Lower lobe of right lung (tissue), 2 donors: Measurements from ENCODE around the gene EXOSC3. TPM values are rescaled to one million over a fixed set of nuclear protein-coding genes. Genes with fewer than 3 reads are reported as not detected.

Source experiments
- ATAC-seq, 2 donors: fragments of 200-7000 bp; cut with Tn5 transposase; one replicate each; pipeline ENCODE4 v1.9.1; 2020 to 2022; ENCODE audit warnings: mild to moderate bottlenecking in 2 of 2, moderate library complexity in 2 of 2
- DNase-seq: peaks from one replicate; pipeline ENCODE4 v3.0.0-alpha.2; 2020
- H3K27ac ChIP-seq: fragments of 200-600 bp; one replicate; pipeline ENCODE4 v1.8.0; 2022
- H3K27me3 ChIP-seq: fragments of 200-600 bp; one replicate; pipeline ENCODE4 v1.8.0; 2022; ENCODE audit warnings: low read depth
- H3K36me3 ChIP-seq: fragments of 200-600 bp; one replicate; pipeline ENCODE4 v1.8.0; 2022; ENCODE audit warnings: mild to moderate bottlenecking
- H3K4me1 ChIP-seq: fragments of 200-600 bp; one replicate; pipeline ENCODE4 v1.8.0; 2022
- H3K4me3 ChIP-seq: fragments of 200-600 bp; one replicate; pipeline ENCODE4 v1.8.0; 2022; ENCODE audit warnings: mild to moderate bottlenecking
- H3K9me3 ChIP-seq: fragments of 200-600 bp; one replicate; pipeline ENCODE4 v1.8.0; 2022
- intact Hi-C: fragments of 100-400 bp; cut with DNase I; formaldehyde crosslinking; loops from one replicate; pipeline ENCODE4 v1.11.0; 2022
- total RNA-seq: library from RNA; stranded (reverse); fragmentation: NEBNext Ultra II Directional; extraction: Animal tissue kit (Norgen Biotek cat#: 25700); gene quantifications from one replicate; pipeline ENCODE4 v1.2.1, GENCODE V29; 2021
- TF ChIP-seq, protein P1 (sequence below): fragments of 200-600 bp; IDR thresholded peaks from one replicate; pipeline ENCODE4 v1.8.0; 2022; ENCODE audit warnings: antibody characterized with exemption, mild to moderate bottlenecking
- donor health status: DM: no; HTN: yes; CAD: no; lungs with severe emphysema.

The EXOSC3 gene
- total RNA-seq, 1 donor from 2014 or later, result 34.6 TPM

DNA sequence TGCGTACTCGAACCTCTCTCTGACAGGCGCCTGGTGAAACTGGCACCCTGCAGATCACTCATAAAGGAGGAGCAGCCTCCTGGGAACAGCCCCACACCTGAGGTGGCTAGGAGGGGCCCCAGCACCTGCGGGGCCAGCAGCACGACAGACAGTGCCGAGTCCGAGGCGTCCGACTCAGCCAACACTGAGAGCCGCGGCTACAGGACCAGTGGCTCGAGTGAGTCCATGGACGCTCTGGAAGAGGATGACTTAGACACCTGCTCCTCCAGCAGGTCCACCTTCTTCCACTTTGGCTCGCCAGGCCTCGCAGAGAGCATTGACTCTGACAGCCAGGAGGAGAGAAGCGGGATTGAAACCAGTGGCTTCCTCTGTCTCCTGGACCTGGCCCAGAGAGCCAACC lies 44.7 kb downstream of the EXOSC3 start:
- DNase-seq (no peak), ATAC-seq (no peak)
- Histone ChIP-seq H3K27ac (no peak overlapping the region), H3K9me3 (no peaks in the 10 kb centered on the region), H3K4me3 (no peak overlapping the region), H3K4me1 (no peaks in the 10 kb centered on the region), H3K27me3 (peaks cover 3% of the 10 kb centered on the region), H3K36me3 (no peaks in the 10 kb centered on the region)
- intact Hi-C loops, result no loop called here
- TF ChIP-seq, protein P1, sequence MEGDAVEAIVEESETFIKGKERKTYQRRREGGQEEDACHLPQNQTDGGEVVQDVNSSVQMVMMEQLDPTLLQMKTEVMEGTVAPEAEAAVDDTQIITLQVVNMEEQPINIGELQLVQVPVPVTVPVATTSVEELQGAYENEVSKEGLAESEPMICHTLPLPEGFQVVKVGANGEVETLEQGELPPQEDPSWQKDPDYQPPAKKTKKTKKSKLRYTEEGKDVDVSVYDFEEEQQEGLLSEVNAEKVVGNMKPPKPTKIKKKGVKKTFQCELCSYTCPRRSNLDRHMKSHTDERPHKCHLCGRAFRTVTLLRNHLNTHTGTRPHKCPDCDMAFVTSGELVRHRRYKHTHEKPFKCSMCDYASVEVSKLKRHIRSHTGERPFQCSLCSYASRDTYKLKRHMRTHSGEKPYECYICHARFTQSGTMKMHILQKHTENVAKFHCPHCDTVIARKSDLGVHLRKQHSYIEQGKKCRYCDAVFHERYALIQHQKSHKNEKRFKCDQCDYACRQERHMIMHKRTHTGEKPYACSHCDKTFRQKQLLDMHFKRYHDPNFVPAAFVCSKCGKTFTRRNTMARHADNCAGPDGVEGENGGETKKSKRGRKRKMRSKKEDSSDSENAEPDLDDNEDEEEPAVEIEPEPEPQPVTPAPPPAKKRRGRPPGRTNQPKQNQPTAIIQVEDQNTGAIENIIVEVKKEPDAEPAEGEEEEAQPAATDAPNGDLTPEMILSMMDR, result no peak

DNA sequence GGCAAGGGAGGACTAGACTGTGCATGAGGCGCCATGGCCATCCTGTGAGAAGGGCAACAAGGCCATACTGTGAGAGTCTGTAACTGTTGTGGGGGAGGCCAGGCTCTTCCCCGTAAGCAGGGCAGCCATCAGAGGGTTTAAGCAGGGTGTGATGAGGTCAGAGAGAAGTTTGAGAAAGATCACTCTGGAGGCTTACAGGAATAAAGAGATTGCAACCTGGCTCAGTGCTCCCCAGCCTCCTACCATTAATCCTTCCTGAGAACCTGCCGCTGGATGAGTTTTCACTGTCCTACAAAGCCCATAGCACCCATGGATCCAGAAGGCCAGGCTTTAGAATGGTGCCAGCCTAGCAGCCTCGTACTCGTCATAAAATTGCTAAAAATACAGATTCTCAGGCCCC lies 45.6 kb downstream of the EXOSC3 start:
- intact Hi-C loops, result no loop called here
- ATAC-seq (no peak), DNase-seq (no peak)
- H3K9me3 ChIP-seq, result no peaks in the 10 kb centered on the region
- H3K4me1 ChIP-seq, result no peaks in the 10 kb centered on the region
- no peaks in the 10 kb centered on the region for H3K36me3 ChIP-seq
- TF ChIP-seq, protein P1, result no peak
- H3K27me3 ChIP-seq, result peaks cover 3% of the 10 kb centered on the region
- H3K4me3 ChIP-seq, result no peak overlapping the region
- no peak overlapping the region for H3K27ac ChIP-seq

DNA sequence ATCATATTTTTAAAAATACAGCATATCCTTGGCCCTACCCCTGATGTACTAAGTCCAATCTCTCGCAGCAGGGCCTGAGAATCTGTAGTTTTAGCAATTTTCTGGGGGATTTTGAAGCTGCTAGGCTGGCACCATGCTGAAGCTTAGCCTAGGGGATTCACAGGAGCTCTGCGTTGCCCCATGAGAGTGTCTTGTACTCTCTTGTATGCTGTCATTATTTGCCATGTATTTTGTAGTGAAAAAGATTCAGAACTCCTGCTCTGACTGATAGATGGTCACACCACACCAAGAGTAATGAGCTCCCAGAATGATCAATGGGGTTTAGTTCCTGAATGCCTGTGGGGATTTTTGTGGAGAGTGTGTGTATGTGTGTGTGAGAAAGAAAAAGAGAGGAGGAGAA lies 51.9 kb downstream of the EXOSC3 start:
- Histone ChIP-seq H3K27me3 (peaks cover 16% of the 10 kb centered on the region), H3K9me3 (no peaks in the 10 kb centered on the region), H3K36me3 (no peaks in the 10 kb centered on the region), H3K4me1 (no peaks in the 10 kb centered on the region), H3K4me3 (no peak overlapping the region), H3K27ac (no peak overlapping the region)
- intact Hi-C loops, result no loop called here
- DNase-seq (no peak), ATAC-seq (no peak)
- TF ChIP-seq, protein P1, result no peak

DNA sequence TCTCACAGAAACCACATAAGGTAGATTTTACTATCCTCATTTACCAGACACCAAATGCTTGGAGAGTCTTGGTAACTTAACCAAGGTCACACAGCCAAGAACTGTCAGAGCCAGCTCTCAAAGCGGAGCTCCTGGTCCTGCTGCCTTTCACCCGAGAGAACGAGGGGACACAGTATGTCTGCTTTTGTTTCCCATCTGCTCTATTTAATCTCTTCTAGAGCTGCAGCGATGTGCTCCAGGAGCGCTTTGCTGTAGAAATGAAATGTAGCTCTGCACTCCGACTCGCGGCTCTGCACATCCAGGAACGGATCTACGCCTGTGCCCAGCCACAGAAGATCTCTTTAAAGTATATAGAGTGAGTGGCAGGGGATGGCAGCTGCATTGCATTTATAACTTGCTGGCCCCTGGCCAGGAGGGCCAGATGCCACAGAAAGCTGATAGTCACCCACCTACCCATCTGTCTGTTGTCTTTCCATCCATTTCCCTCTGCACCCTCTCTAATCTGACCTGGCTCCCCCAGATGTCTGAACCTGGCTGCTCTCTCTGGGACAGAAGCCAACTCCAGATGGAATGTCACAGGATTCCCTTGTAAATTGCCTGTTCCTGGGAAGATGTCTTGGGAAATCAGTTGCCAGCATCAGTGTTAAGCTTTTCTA lies 52.6 kb downstream of the EXOSC3 start:
- H3K27ac ChIP-seq, result no peak overlapping the region
- intact Hi-C loops, result no loop called here
- H3K36me3 ChIP-seq, result no peaks in the 10 kb centered on the region
- TF ChIP-seq, protein P1, result no peak
- H3K27me3 ChIP-seq, result peaks cover 16% of the 10 kb centered on the region
- ATAC-seq (no peak), DNase-seq (no peak)
- peaks cover 3% of the 10 kb centered on the region for H3K4me1 ChIP-seq
- H3K9me3 ChIP-seq, result no peaks in the 10 kb centered on the region
- no peak overlapping the region for H3K4me3 ChIP-seq

DNA sequence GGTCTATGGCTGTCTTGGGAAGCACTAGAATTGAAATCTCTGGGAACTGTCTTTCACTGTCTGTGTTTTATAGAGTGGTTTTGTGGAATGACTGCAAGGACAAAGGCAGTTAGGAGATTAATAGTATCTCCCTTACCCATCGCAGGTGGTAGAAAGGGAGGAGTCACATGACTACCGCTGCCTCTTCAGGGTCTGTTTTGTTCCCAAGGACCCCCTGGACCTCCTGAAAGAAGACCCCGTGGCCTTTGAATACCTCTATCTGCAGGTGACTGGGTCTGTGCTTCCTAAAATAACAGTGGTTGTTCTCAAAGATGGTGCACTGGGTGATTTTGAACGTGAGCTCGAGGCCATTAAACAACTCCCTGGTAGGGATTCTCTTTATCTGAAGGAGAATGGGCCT lies 54.0 kb downstream of the EXOSC3 start:
- no peak for ATAC-seq

More for the DNA sequence above, 54.0 kb downstream of the EXOSC3 start:
- Histone ChIP-seq H3K4me3 (no peak overlapping the region), H3K27ac (no peak overlapping the region), H3K9me3 (no peaks in the 10 kb centered on the region), H3K27me3 (peaks cover 16% of the 10 kb centered on the region), H3K36me3 (no peaks in the 10 kb centered on the region), H3K4me1 (peaks cover 5% of the 10 kb centered on the region)
- TF ChIP-seq, protein P1, result no peak
- DNase-seq, result no peak
- intact Hi-C loops, result no loop called here
